SJSA1 (cell line): Measurements from ENCODE around the gene BMP2. TPM values are rescaled to one million over a fixed set of nuclear protein-coding genes. Genes with fewer than 3 reads are reported as not detected.

ENCODE experiments used
- DNase-seq, 2 experiments: peaks; one replicate each; pipeline ENCODE4 v3.0.0-alpha.2; 2015 to 2020; ENCODE audit warnings: low spot score in 2 of 2, low read depth in 1 of 2
- H3K27ac ChIP-seq: fragments of 250-450 bp; sonication (Bioruptor Pico); 2 replicates; pipeline ENCODE4 v1.5.1; 2020; ENCODE audit warnings: mild to moderate bottlenecking, moderate library complexity
- H3K27me3 ChIP-seq: fragments of 250-450 bp; sonication (Bioruptor Pico); replicated peaks from 2 replicates; pipeline ENCODE4 v1.5.1; 2020; ENCODE audit warnings: mild to moderate bottlenecking, moderate library complexity
- H3K36me3 ChIP-seq: fragments of 250-450 bp; sonication (Bioruptor Pico); 2 replicates; pipeline ENCODE4 v1.5.1; 2020; ENCODE audit warnings: mild to moderate bottlenecking
- H3K4me1 ChIP-seq: fragments of 250-450 bp; sonication (Bioruptor Pico); replicated peaks from 2 replicates; pipeline ENCODE4 v1.6.1; 2021; ENCODE audit warnings: mild to moderate bottlenecking
- H3K4me3 ChIP-seq: fragments of 250-450 bp; sonication (Bioruptor Pico); 2 replicates; pipeline ENCODE4 v1.5.1; 2020; ENCODE audit warnings: mild to moderate bottlenecking
- H3K9me3 ChIP-seq: fragments of 250-450 bp; sonication (Bioruptor Pico); replicated peaks from 2 replicates; pipeline ENCODE4 v1.5.1; 2020; ENCODE audit warnings: mild to moderate bottlenecking
- total RNA-seq: library from RNA; depleted of rRNA; stranded (reverse); fragments of >200 nt; shearing (Covaris generic); gene quantifications from 2 replicates; pipeline ENCODE4 v1.2.3, GENCODE V29; 2014

BMP2 gene
- total RNA-seq, 1 experiment from 2014 or later: 9.7 TPM

GRCh38 chr20:6783752-6784151 is 16.3 kb downstream of the BMP2 start:
- no peaks in the 10 kb centered on the region for H3K27me3 ChIP-seq
- no peak overlapping the region for H3K4me3 ChIP-seq
- DNase-seq: no peak
- no peaks in the 10 kb centered on the region for H3K4me1 ChIP-seq
- H3K27ac ChIP-seq: no peak overlapping the region
- no peaks in the 10 kb centered on the region for H3K36me3 ChIP-seq
- no peaks in the 10 kb centered on the region for H3K9me3 ChIP-seq

- no peak for DNase-seq
- Histone ChIP-seq H3K36me3 (no peaks in the 10 kb centered on the region), H3K4me1 (no peaks in the 10 kb centered on the region), H3K27ac (no peak overlapping the region), H3K9me3 (no peaks in the 10 kb centered on the region), H3K4me3 (no peak overlapping the region), H3K27me3 (no peaks in the 10 kb centered on the region)
Measured at GRCh38 chr20:6784210-6784631, 16.7 kb downstream of the BMP2 start.

GRCh38 chr20:6784767-6785166 is 17.3 kb downstream of the BMP2 start:
- H3K27ac ChIP-seq: no peak overlapping the region
- no peak for DNase-seq
- H3K36me3 ChIP-seq: no peaks in the 10 kb centered on the region
- no peaks in the 10 kb centered on the region for H3K4me1 ChIP-seq
- no peak overlapping the region for H3K4me3 ChIP-seq
- no peaks in the 10 kb centered on the region for H3K9me3 ChIP-seq
- no peaks in the 10 kb centered on the region for H3K27me3 ChIP-seq

DNA sequence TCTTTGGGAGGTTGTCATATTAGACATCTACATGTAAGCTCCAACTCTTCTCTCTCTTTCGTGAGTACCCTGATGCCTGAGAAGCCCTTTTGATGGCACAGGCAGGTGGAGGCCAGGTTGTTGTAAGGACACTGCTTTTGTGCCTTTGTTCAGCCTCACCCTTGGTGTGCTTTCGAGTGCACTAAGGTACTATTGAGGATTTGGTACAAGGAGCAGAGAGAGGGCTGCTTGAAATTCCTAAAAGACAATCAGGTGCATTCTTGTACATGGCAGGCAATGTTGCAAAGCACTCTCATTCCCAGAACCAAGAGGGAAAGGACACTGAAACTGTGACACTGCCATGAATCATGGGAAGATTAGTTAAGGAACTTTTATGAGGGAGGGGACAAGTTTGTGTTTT is 19.1 kb downstream of the BMP2 start:
- no peak for DNase-seq
- Histone ChIP-seq H3K27me3 (no peaks in the 10 kb centered on the region), H3K4me3 (no peak overlapping the region), H3K36me3 (no peaks in the 10 kb centered on the region), H3K27ac (no peak overlapping the region), H3K9me3 (no peaks in the 10 kb centered on the region), H3K4me1 (no peaks in the 10 kb centered on the region)

- Histone ChIP-seq H3K4me3 (no peak overlapping the region), H3K27ac (no peak overlapping the region), H3K27me3 (0 out of 2 replicates have a peak, but pooled peaks cover 4% of the 10 kb centered on the region), H3K36me3 (no peaks in the 10 kb centered on the region), H3K9me3 (no peaks in the 10 kb centered on the region), H3K4me1 (no peaks in the 10 kb centered on the region)
- DNase-seq: no peak
Measured at GRCh38 chr20:6792789-6793188, 25.3 kb downstream of the BMP2 start.

- H3K4me1 ChIP-seq: no peaks in the 10 kb centered on the region
- no peak overlapping the region for H3K27ac ChIP-seq
- no peaks in the 10 kb centered on the region for H3K9me3 ChIP-seq
- no peak overlapping the region for H3K4me3 ChIP-seq
- no peaks in the 10 kb centered on the region for H3K36me3 ChIP-seq
- DNase-seq: no peak
- H3K27me3 ChIP-seq: 0 out of 2 replicates have a peak, but pooled peaks cover 5% of the 10 kb centered on the region
Measured at GRCh38 chr20:6802227-6802626, 34.7 kb downstream of the BMP2 start.

- Histone ChIP-seq H3K36me3 (no peaks in the 10 kb centered on the region), H3K4me1 (no peaks in the 10 kb centered on the region), H3K4me3 (no peak overlapping the region), H3K9me3 (no peaks in the 10 kb centered on the region), H3K27me3 (no peaks in the 10 kb centered on the region), H3K27ac (no peak overlapping the region)
- no peak for DNase-seq
Measured at GRCh38 chr20:6806275-6806674, 38.8 kb downstream of the BMP2 start.

DNA sequence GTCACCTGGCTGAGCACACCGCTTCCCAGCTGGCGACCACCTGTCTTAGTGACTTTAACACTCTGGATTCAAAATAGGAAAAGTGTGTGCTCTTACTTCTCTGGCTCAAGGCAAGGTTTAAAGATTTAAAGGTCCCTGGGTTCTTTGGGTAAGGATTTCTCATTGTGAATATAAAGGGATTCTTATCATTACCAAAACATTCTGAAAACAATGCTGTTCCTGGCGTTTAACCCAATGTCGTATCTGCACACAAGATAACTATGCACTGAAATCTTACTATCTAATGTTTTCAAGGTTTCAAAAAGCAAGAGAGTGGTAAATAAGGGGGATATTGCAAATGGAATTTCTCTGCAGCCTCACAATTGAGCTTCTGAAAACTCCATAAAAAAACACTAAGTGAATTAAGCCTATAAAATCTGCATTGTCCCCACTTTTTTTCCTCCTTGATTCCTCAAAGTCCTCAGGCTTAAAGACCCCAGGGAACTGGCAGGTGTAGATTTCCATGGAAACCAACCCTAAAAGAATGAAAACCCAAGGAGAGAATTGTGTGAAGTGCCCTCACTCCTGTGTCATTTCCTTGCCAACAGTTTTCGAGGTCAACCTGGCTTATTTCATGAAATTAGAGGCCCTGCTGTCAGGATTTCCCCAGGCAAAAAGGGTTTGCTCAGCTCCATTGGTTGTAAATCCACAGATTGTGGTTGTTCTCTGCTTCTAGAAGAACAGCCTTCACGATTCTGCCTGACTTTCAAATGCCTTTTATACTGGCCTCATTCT is 44.0 kb downstream of the BMP2 start:
- Histone ChIP-seq H3K4me3 (no peak overlapping the region), H3K4me1 (no peaks in the 10 kb centered on the region), H3K36me3 (no peaks in the 10 kb centered on the region), H3K27ac (no peak overlapping the region), H3K9me3 (no peaks in the 10 kb centered on the region), H3K27me3 (no peaks in the 10 kb centered on the region; the same call in none of the 2 replicates)
- no peak for DNase-seq

- Histone ChIP-seq H3K4me1 (no peaks in the 10 kb centered on the region), H3K27me3 (no peaks in the 10 kb centered on the region; the same call in none of the 2 replicates), H3K4me3 (no peak overlapping the region), H3K27ac (no peak overlapping the region), H3K9me3 (no peaks in the 10 kb centered on the region), H3K36me3 (no peaks in the 10 kb centered on the region)
- DNase-seq: no peak
Measured at GRCh38 chr20:6812530-6812929, 45.0 kb downstream of the BMP2 start.

- Histone ChIP-seq H3K9me3 (no peaks in the 10 kb centered on the region), H3K4me3 (no peak overlapping the region), H3K27ac (no peak overlapping the region), H3K36me3 (no peaks in the 10 kb centered on the region), H3K4me1 (no peaks in the 10 kb centered on the region), H3K27me3 (no peaks in the 10 kb centered on the region; the same call in none of the 2 replicates)
- no peak for DNase-seq
Measured at GRCh38 chr20:6814945-6815344, 47.5 kb downstream of the BMP2 start.

DNA sequence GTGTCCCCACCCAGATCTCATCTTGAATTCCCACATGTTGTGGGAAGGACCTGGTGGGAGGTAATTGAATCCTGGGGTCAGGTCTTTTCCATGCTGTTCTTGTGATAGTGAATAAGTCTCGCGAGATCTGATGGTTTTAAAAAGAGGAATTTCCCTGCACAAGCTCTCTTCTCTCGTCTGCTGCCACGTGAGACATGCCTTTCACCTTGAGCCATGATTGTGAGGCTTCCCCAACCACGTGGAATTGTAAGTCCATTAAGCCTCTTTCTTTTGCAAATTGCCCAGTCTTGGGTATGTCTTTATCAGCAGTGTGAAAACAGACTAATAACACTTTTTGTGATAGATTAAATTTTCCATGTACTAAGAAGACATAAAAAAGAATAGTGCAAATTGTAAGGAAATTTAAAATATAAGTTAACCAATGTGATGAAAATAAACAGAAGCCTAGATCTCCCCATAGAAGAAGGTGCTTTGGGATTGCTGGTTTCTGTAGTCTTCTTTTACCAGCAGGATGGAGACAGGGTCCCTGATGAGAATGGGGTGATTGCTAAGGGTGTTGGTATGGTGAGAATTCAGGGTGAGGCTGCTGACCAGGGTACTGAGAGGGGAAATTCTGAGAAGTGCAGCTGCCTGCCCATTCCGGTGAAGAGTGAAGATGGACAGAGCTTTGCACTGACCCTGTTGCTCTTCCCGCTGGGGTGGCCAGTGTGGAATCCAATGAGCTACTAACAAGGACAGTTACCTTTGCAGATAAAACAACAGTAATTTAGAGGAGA is 50.7 kb downstream of the BMP2 start:
- H3K9me3 ChIP-seq: no peaks in the 10 kb centered on the region
- H3K27me3 ChIP-seq: no peaks in the 10 kb centered on the region; the same call in 1 of the 2 replicates
- H3K4me1 ChIP-seq: no peaks in the 10 kb centered on the region
- no peaks in the 10 kb centered on the region for H3K36me3 ChIP-seq
- no peak overlapping the region for H3K27ac ChIP-seq
- no peak overlapping the region for H3K4me3 ChIP-seq
- no peak for DNase-seq

- H3K27me3 ChIP-seq: no peaks in the 10 kb centered on the region; the same call in 1 of the 2 replicates
- H3K27ac ChIP-seq: no peak overlapping the region
- H3K4me1 ChIP-seq: no peaks in the 10 kb centered on the region
- no peaks in the 10 kb centered on the region for H3K9me3 ChIP-seq
- H3K36me3 ChIP-seq: no peaks in the 10 kb centered on the region
- H3K4me3 ChIP-seq: no peak overlapping the region
- DNase-seq: no peak
Measured at GRCh38 chr20:6819599-6819998, 52.1 kb downstream of the BMP2 start.

- Histone ChIP-seq H3K36me3 (no peaks in the 10 kb centered on the region), H3K9me3 (no peaks in the 10 kb centered on the region), H3K27me3 (no peaks in the 10 kb centered on the region), H3K4me1 (no peaks in the 10 kb centered on the region), H3K27ac (no peak overlapping the region), H3K4me3 (no peak overlapping the region)
- no peak for DNase-seq
Measured at GRCh38 chr20:6824401-6824800, 56.9 kb downstream of the BMP2 start.

GRCh38 chr20:6827472-6827871 is 60.0 kb downstream of the BMP2 start:
- Histone ChIP-seq H3K27me3 (no peaks in the 10 kb centered on the region), H3K4me1 (no peaks in the 10 kb centered on the region), H3K36me3 (no peaks in the 10 kb centered on the region), H3K9me3 (no peaks in the 10 kb centered on the region), H3K27ac (no peak overlapping the region), H3K4me3 (no peak overlapping the region)
- no peak for DNase-seq
